ENCODE results near the gene MICAL2. TPM values are rescaled to one million over a fixed set of nuclear protein-coding genes. Genes with fewer than 3 reads are reported as not detected.

The MICAL2 gene
- total and polyA plus RNA-seq, 2 of the 13 experiments (the other 11 are each of a cell fraction or from before 2014, with no cell fraction given): 0.78 to 1.1 TPM

DNA sequence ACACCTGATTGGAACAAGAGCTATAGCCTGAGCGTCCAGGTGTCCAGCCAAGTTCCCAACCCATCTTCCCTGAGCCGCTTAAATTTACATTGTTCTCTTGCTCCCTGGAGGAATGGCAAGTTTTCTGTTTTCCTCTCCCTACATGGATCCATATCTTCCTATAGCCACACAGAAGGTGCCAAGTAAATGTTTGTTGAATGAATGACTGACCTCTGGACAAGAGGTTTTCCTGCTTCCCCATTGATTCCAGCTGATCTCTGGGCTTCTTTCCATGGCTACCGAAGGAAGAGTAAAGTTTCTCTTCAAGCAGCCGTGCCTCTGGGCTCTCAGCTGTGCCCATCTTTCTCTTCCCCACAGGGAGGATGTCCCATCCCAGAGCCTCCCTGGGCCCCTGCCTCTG lies 107.5 kb downstream of the MICAL2 start:
- ATAC-seq: no peak
- H3K27ac ChIP-seq (ENCODE audit: extremely low read length, insufficient read depth, low read length): no peak overlapping the region
- 90% methylated on average over 4 of the region's 4 CpGs for WGBS (ENCODE audit: low lambda C conversion rate)

DNA sequence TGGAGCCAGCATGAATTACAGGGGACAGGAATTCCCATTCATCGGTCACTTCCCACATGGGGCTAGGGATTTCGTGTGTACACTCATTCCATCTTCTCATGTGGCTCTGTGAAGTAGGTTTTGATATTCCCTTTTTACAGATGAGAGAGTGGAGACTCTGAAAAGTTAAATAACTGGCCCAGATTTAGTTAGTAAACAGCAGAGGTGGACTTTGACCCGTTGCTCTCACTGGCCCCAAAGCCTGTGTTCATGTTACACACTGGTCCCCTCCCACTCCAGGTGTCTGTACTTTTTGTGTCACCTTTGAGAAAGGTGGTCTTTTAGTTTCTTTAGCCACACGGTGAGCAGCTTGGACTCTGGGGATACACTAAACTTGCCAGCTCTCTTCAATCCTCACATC lies 108.5 kb downstream of the MICAL2 start:
- H3K27ac ChIP-seq (ENCODE audit: extremely low read length, insufficient read depth, low read length): no peak overlapping the region
- ATAC-seq: peak; percentile 73
- no TSS peak for BruUV-seq (replicated peaks)
- H3K4me3 ChIP-seq (replicated peaks in 1 of 3; ENCODE audit: insufficient read depth in 1 of 3, low read depth in 2 of 3, low read length in 3 of 3): peak overlapping the region in 1 of 3 experiments; percentile 3; a peak in 1 of 6 replicates
- no peaks in the 10 kb centered on the region for H3K79me2 ChIP-seq (ENCODE audit: insufficient read depth, low read length)
- intact Hi-C loops (cut with micrococcal nuclease; ENCODE audit: unreplicated experiment): no loop called here
- POLR2A ChIA-PET: interaction anchor here (0.9 kb wide), 1 partner anchor 151 kb away, joined by 4 read pairs; no protein-coding TSS in a partner anchor
- H3K9ac ChIP-seq (ENCODE audit: insufficient read depth, low read depth, low read length): 0 out of 2 replicates have a peak overlapping the region, but pooled peaks have one; percentile 8
- DNase-seq (ENCODE audit: low spot score): peak; percentile 76
- peaks cover 78% of the 10 kb centered on the region for H3K4me1 ChIP-seq (ENCODE audit: insufficient read depth, low read length)
- H3K4me2 ChIP-seq (ENCODE audit: low read depth, low read length): peak overlapping the region; percentile 72
- CTCF ChIA-PET (ENCODE audit: low intra/inter-chr PET ratio, low total read pairs): no interaction called here
- H4K20me1 ChIP-seq (ENCODE audit: insufficient read depth, low read length): no peaks in the 10 kb centered on the region
- in situ Hi-C loops (cut with HindIII; ENCODE audit: extremely low pct_ligation_motif_present, low pct_unique_long_range_greater_than_20kb): no loop called here
- WGBS (ENCODE audit: low lambda C conversion rate): 0% methylated on average over 4 of the region's 4 CpGs
- FAIRE-seq: peak; percentile 72
- no peaks in the 10 kb centered on the region for H3K9me3 ChIP-seq (ENCODE audit: low read length)
- no peaks in the 10 kb centered on the region for H3K27me3 ChIP-seq (ENCODE audit: control insufficient read depth in 1 of 2, insufficient read depth in 2 of 2, low read length in 2 of 2)
- H3K36me3 ChIP-seq (replicated peaks in 1 of 2; ENCODE audit: control insufficient read depth in 1 of 2, insufficient read depth in 2 of 2, low read length in 2 of 2): no peaks in the 10 kb centered on the region
- peak overlapping the region; percentile 24 for H2AFZ ChIP-seq (ENCODE audit: low read length)
- TF ChIP-seq ZNF629 (CRISPR knock-in tag; conservative IDR thresholded peaks at IDR 0.05) (peak; percentile 96), NCOR1 (IDR thresholded peaks at IDR 0.05; ENCODE audit: borderline replicate concordance, low read length) (peak; percentile 52; the same call in 1 of the 2 replicates), ZNF776 (CRISPR knock-in tag; IDR thresholded peaks at IDR 0.05) (no peak), ARHGAP35 (CRISPR knock-in tag; IDR thresholded peaks at IDR 0.05; ENCODE audit: borderline replicate concordance) (no peak), NR2F6 (IDR thresholded peaks at IDR 0.05) (no peak), NR2F6 (CRISPR knock-in tag; IDR thresholded peaks at IDR 0.05) (0 out of 2 replicates have a peak, but pooled peaks have one; percentile 25), PPARG (CRISPR knock-in tag; conservative IDR thresholded peaks at IDR 0.05) (peak; percentile 38; the same call in 1 of the 2 replicates), YEATS2 (CRISPR knock-in tag; IDR thresholded peaks at IDR 0.05; ENCODE audit: borderline replicate concordance) (0 out of 2 replicates have a peak, but pooled peaks have one; percentile 22), KDM3A (CRISPR knock-in tag; IDR thresholded peaks at IDR 0.05; ENCODE audit: low read depth) (no peak), ZNF3 (CRISPR knock-in tag; IDR thresholded peaks at IDR 0.05) (peak; percentile 86), ZMYM3 (CRISPR knock-in tag; IDR thresholded peaks at IDR 0.05) (peak; percentile 89), RARA (CRISPR knock-in tag; IDR thresholded peaks at IDR 0.05) (peak; percentile 44; the same call in 1 of the 2 replicates), ZNF614 (CRISPR knock-in tag; IDR thresholded peaks at IDR 0.05; ENCODE audit: borderline replicate concordance) (0 out of 2 replicates have a peak, but pooled peaks have one; percentile 30), ZMYM2 (CRISPR knock-in tag; IDR thresholded peaks at IDR 0.05) (peak; percentile 89), TBX2 (CRISPR knock-in tag; IDR thresholded peaks at IDR 0.05; ENCODE audit: borderline replicate concordance) (peak; percentile 63; the same call in 1 of the 2 replicates), KMT2A (CRISPR knock-in tag; IDR thresholded peaks at IDR 0.05) (peak; percentile 23; the same call in 1 of the 2 replicates), FOXA3 (CRISPR knock-in tag; IDR thresholded peaks at IDR 0.05) (peak; percentile 89), SKI (IDR thresholded peaks at IDR 0.05; ENCODE audit: partially characterized antibody) (no peak), ZNF644 (CRISPR knock-in tag; IDR thresholded peaks at IDR 0.05; ENCODE audit: low read depth) (peak; percentile 70; the same call in 1 of the 2 replicates), ZNF605 (CRISPR knock-in tag; IDR thresholded peaks at IDR 0.05) (0 out of 2 replicates have a peak, but pooled peaks have one; percentile 18)
- TF ChIP-seq, protein P1, sequence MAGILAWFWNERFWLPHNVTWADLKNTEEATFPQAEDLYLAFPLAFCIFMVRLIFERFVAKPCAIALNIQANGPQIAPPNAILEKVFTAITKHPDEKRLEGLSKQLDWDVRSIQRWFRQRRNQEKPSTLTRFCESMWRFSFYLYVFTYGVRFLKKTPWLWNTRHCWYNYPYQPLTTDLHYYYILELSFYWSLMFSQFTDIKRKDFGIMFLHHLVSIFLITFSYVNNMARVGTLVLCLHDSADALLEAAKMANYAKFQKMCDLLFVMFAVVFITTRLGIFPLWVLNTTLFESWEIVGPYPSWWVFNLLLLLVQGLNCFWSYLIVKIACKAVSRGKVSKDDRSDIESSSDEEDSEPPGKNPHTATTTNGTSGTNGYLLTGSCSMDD (CRISPR knock-in tag; IDR thresholded peaks at IDR 0.05): no peak

More for the DNA sequence above, 107.5 kb downstream of the MICAL2 start:
- no peak overlapping the region for H3K4me2 ChIP-seq (ENCODE audit: low read depth, low read length)
- ChIA-PET POLR2A (no interaction called here), CTCF (ENCODE audit: low intra/inter-chr PET ratio, low total read pairs) (no interaction called here)
- in situ Hi-C loops (cut with HindIII; ENCODE audit: extremely low pct_ligation_motif_present, low pct_unique_long_range_greater_than_20kb) (no loop called here), intact Hi-C loops (cut with micrococcal nuclease; ENCODE audit: unreplicated experiment) (no loop called here)
- peaks cover 68% of the 10 kb centered on the region for H3K4me1 ChIP-seq (ENCODE audit: insufficient read depth, low read length)
- no peak for FAIRE-seq
- H3K79me2 ChIP-seq (ENCODE audit: insufficient read depth, low read length): no peaks in the 10 kb centered on the region
- DNase-seq (ENCODE audit: low spot score): no peak
- BruUV-seq (replicated peaks): no TSS peak
- no peak overlapping the region for H3K4me3 ChIP-seq (replicated peaks in 1 of 3; ENCODE audit: insufficient read depth in 1 of 3, low read depth in 2 of 3, low read length in 3 of 3)
- no peak overlapping the region for H2AFZ ChIP-seq (ENCODE audit: low read length)
- no peaks in the 10 kb centered on the region for H4K20me1 ChIP-seq (ENCODE audit: insufficient read depth, low read length)
- no peaks in the 10 kb centered on the region for H3K36me3 ChIP-seq (replicated peaks in 1 of 2; ENCODE audit: control insufficient read depth in 1 of 2, insufficient read depth in 2 of 2, low read length in 2 of 2)
- no peaks in the 10 kb centered on the region for H3K27me3 ChIP-seq (ENCODE audit: control insufficient read depth in 1 of 2, insufficient read depth in 2 of 2, low read length in 2 of 2)
- TF ChIP-seq MED13 (CRISPR knock-in tag; IDR thresholded peaks at IDR 0.05) (no peak), ZNF3 (CRISPR knock-in tag; IDR thresholded peaks at IDR 0.05) (peak; percentile 90; the same call in 1 of the 2 replicates), ZNF780A (CRISPR knock-in tag; IDR thresholded peaks at IDR 0.05) (no peak)
- no peak overlapping the region for H3K9ac ChIP-seq (ENCODE audit: insufficient read depth, low read depth, low read length)
- no peaks in the 10 kb centered on the region for H3K9me3 ChIP-seq (ENCODE audit: low read length)
